Neuronal stem cell (in vitro differentiated cells): ENCODE results near the gene RALY.

Source experiments
- DNase-seq: peaks from one replicate; pipeline ENCODE4 v3.0.0-alpha.2; 2013; ENCODE audit warnings: low spot score
- H2AFZ ChIP-seq: one replicate; pipeline ENCODE4 v1.6.1; 2013; ENCODE audit warnings: mild to moderate bottlenecking, low read length, inconsistent platforms
- H2AK5ac ChIP-seq: 2 replicates; pipeline ENCODE4 v1.6.1; 2013; ENCODE audit warnings: low read depth, mild to moderate bottlenecking, inconsistent platforms, low read length, moderate library complexity, mixed read lengths
- H2BK120ac ChIP-seq: 2 replicates; pipeline ENCODE4 v1.6.1; 2013; ENCODE audit warnings: low read depth, mild to moderate bottlenecking, inconsistent platforms, low read length, moderate library complexity, mixed read lengths
- H2BK12ac ChIP-seq: one replicate; pipeline ENCODE4 v1.6.1; 2013; ENCODE audit warnings: low read length, inconsistent platforms
- H2BK15ac ChIP-seq: 2 replicates; pipeline ENCODE4 v1.6.1; 2013; ENCODE audit warnings: mild to moderate bottlenecking, low read length, inconsistent platforms, mixed read lengths
- H2BK5ac ChIP-seq: one replicate; pipeline ENCODE4 v1.6.1; 2013; ENCODE audit warnings: inconsistent platforms, mild to moderate bottlenecking, low read length, moderate library complexity
- H3K14ac ChIP-seq: one replicate; pipeline ENCODE4 v1.6.1; 2013; ENCODE audit warnings: low read length, inconsistent platforms
- H3K18ac ChIP-seq: 2 replicates; pipeline ENCODE4 v1.6.1; 2013; ENCODE audit warnings: low read length, inconsistent platforms
- H3K23ac ChIP-seq: 2 replicates; pipeline ENCODE4 v1.6.1; 2013; ENCODE audit warnings: low read depth, mild to moderate bottlenecking, mixed read lengths, low read length, inconsistent platforms; ENCODE audit not compliant: poor library complexity
- H3K27ac ChIP-seq: replicated peaks from 3 replicates; pipeline ENCODE4 v1.5.1; 2013; ENCODE audit warnings: low read length, inconsistent platforms
- H3K27me3 ChIP-seq, 3 experiments: 2 replicates each; pipeline ENCODE4 v1.6.1; 2013; ENCODE audit warnings: low read length in 3 of 3, mild to moderate bottlenecking in 2 of 3, inconsistent platforms in 1 of 3, low read depth in 1 of 3, mixed read lengths in 1 of 3, moderate library complexity in 1 of 3; ENCODE audit not compliant: control insufficient read depth in 3 of 3, insufficient read depth in 3 of 3
- H3K36me3 ChIP-seq, 2 donors: replicated peaks in 1 of 2; 2 replicates each; pipeline ENCODE4 v1.6.1; 2013; ENCODE audit warnings: low read length in 2 of 2; ENCODE audit not compliant: control insufficient read depth in 2 of 2, insufficient read depth in 2 of 2
- H3K4ac ChIP-seq: 2 replicates; pipeline ENCODE4 v1.6.1; 2013; ENCODE audit warnings: inconsistent platforms, mild to moderate bottlenecking, low read length, moderate library complexity
- H3K4me1 ChIP-seq, 2 donors: 1 replicate in 1 of 2; 2 replicates in 1 of 2; pipeline ENCODE4 v1.6.1; 2013; ENCODE audit warnings: low read length in 2 of 2, low read depth in 1 of 2; ENCODE audit not compliant: control insufficient read depth in 2 of 2, insufficient read depth in 1 of 2
- H3K4me2 ChIP-seq: one replicate; pipeline ENCODE4 v1.6.1; 2013; ENCODE audit warnings: mild to moderate bottlenecking, low read length, inconsistent platforms; ENCODE audit not compliant: insufficient read depth, poor library complexity, severe bottlenecking
- H3K4me3 ChIP-seq, 2 donors: 2 replicates each; pipeline ENCODE4 v1.5.1; 2013; ENCODE audit warnings: low read length in 2 of 2, mild to moderate bottlenecking in 2 of 2, inconsistent platforms in 1 of 2, moderate library complexity in 1 of 2
- H3K79me1 ChIP-seq: one replicate; pipeline ENCODE4 v1.6.1; 2013; ENCODE audit warnings: low read depth, mild to moderate bottlenecking, inconsistent platforms, low read length, moderate library complexity
- H3K9ac ChIP-seq: one replicate; pipeline ENCODE4 v1.6.1; 2013; ENCODE audit warnings: mild to moderate bottlenecking, low read depth, low read length, inconsistent platforms; ENCODE audit not compliant: poor library complexity
- H3K9me3 ChIP-seq, 2 donors: replicated peaks in 1 of 2; 2 replicates each; pipeline versions ENCODE3 to v1.6.1; 2013; ENCODE audit warnings: low read length in 2 of 2, mild to moderate bottlenecking in 2 of 2, inconsistent platforms in 1 of 2, low read depth in 1 of 2, mixed read lengths in 1 of 2, moderate library complexity in 1 of 2; ENCODE audit not compliant: control insufficient read depth in 2 of 2, insufficient read depth in 1 of 2
- H4K8ac ChIP-seq: one replicate; pipeline ENCODE4 v1.6.1; 2013; ENCODE audit warnings: low read depth, mild to moderate bottlenecking, inconsistent platforms, low read length, moderate library complexity
- H4K91ac ChIP-seq: one replicate; pipeline ENCODE4 v1.6.1; 2013; ENCODE audit warnings: low read length, low read depth, mild to moderate bottlenecking, inconsistent platforms; ENCODE audit not compliant: poor library complexity
- WGBS, 2 donors: extraction: QIAGEN DNeasy Blood & Tissue Kit; methylation state at CpG; one replicate each; pipeline ENCODE4 v1.1.7; 2013; ENCODE audit warnings: missing lambda C conversion rate in 2 of 2, mixed read lengths in 1 of 2; ENCODE audit not compliant: insufficient read length in 2 of 2, insufficient replicate concordance in 1 of 2; ENCODE audit errors: extremely low coverage in 2 of 2; 5-methylcytosine and 5-hydroxymethylcytosine counted together

RALY gene

GRCh38 chr20:34114809-34115208 lies 121.1 kb downstream of the RALY start:
- Histone ChIP-seq H3K27me3 (no peaks in the 10 kb centered on the region), H2BK15ac (no peak overlapping the region), H3K4ac (no peak overlapping the region), H2AK5ac (no peak overlapping the region), H3K9me3 (no peaks in the 10 kb centered on the region), H4K91ac (no peak overlapping the region), H3K36me3 (no peaks in the 10 kb centered on the region), H2BK120ac (no peak overlapping the region), H3K9ac (no peak overlapping the region), H3K23ac (no peak overlapping the region), H2AFZ (no peak overlapping the region), H3K4me2 (no peak overlapping the region), H3K79me1 (no peaks in the 10 kb centered on the region), H2BK5ac (no peak overlapping the region), H3K4me1 (peaks cover 3 to 8% of the 10 kb centered on the region in 2 donors), H3K14ac (no peak overlapping the region), H3K18ac (no peak overlapping the region), H3K4me3 (no peak overlapping the region), H3K27ac (no peak overlapping the region), H4K8ac (no peak overlapping the region), H2BK12ac (no peak overlapping the region)
- no CpG with 5 or more reads among the region's 4 CpGs for WGBS, 2 donors
- no peak for DNase-seq

DNA sequence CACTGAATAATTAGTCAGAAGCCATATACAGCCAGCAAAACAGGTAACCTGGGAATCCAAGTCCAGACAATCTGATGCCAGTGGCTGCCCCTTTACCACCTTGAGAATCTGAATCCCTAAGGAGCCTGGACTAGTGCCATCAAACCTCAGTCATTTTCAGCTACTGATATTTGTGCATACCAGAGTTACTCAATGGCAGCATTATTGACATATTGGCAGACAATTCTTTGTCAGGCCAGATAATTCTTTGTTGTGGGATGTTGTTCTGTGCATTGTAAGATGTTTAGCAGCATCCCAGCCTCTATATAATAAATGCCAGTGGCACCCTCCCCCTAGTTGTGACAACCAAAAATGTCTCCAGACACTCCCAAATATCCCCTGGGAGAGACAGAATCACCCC lies 121.5 kb downstream of the RALY start:
- Histone ChIP-seq H3K27me3 (no peaks in the 10 kb centered on the region), H3K9ac (no peak overlapping the region), H3K4ac (no peak overlapping the region), H2BK15ac (no peak overlapping the region), H3K9me3 (no peaks in the 10 kb centered on the region), H2BK12ac (no peak overlapping the region), H3K4me1 (peaks cover 3 to 7% of the 10 kb centered on the region in 2 donors), H2AFZ (no peak overlapping the region), H3K27ac (no peak overlapping the region), H3K23ac (no peak overlapping the region), H3K4me3 (no peak overlapping the region), H3K14ac (no peak overlapping the region), H3K36me3 (no peaks in the 10 kb centered on the region), H3K79me1 (no peaks in the 10 kb centered on the region), H3K4me2 (no peak overlapping the region), H4K91ac (no peak overlapping the region), H2BK5ac (no peak overlapping the region), H3K18ac (no peak overlapping the region), H2BK120ac (no peak overlapping the region), H2AK5ac (no peak overlapping the region), H4K8ac (no peak overlapping the region)
- no peak for DNase-seq

- no peaks in the 10 kb centered on the region for H3K9me3 ChIP-seq
- H2BK12ac ChIP-seq = no peak overlapping the region
- H3K36me3 ChIP-seq = no peaks in the 10 kb centered on the region
- no peaks in the 10 kb centered on the region for H3K27me3 ChIP-seq
- no peak overlapping the region for H2AK5ac ChIP-seq
- no peak overlapping the region for H3K23ac ChIP-seq
- no peak overlapping the region for H3K27ac ChIP-seq
- H3K4ac ChIP-seq = no peak overlapping the region
- no peak overlapping the region for H3K18ac ChIP-seq
- no peak overlapping the region for H3K9ac ChIP-seq
- H3K4me2 ChIP-seq = no peak overlapping the region
- no peak overlapping the region for H3K4me3 ChIP-seq
- H3K14ac ChIP-seq = no peak overlapping the region
- no peak overlapping the region for H2BK5ac ChIP-seq
- no peak for DNase-seq
- no CpG with 5 or more reads among the region's 2 CpGs for WGBS, 2 donors
- no peak overlapping the region for H4K8ac ChIP-seq
- H3K79me1 ChIP-seq = no peaks in the 10 kb centered on the region
- H2BK15ac ChIP-seq = no peak overlapping the region
- H3K4me1 ChIP-seq = no peaks in the 10 kb centered on the region
- no peak overlapping the region for H2AFZ ChIP-seq
- H2BK120ac ChIP-seq = no peak overlapping the region
- H4K91ac ChIP-seq = no peak overlapping the region
Observed at GRCh38 chr20:34120213-34120612, 126.5 kb downstream of the RALY start.

- no peak overlapping the region for H4K8ac ChIP-seq
- H2AK5ac ChIP-seq = no peak overlapping the region
- H2BK120ac ChIP-seq = no peak overlapping the region
- H3K27ac ChIP-seq = no peak overlapping the region
- H3K9ac ChIP-seq = no peak overlapping the region
- H3K36me3 ChIP-seq = no peaks in the 10 kb centered on the region
- no peak for DNase-seq
- H2BK12ac ChIP-seq = no peak overlapping the region
- no peak overlapping the region for H3K18ac ChIP-seq
- H3K4me1 ChIP-seq = no peaks in the 10 kb centered on the region
- H2BK15ac ChIP-seq = no peak overlapping the region
- no peak overlapping the region for H3K4me3 ChIP-seq
- no peak overlapping the region for H3K4me2 ChIP-seq
- H3K27me3 ChIP-seq = no peaks in the 10 kb centered on the region
- H3K14ac ChIP-seq = no peak overlapping the region
- no peaks in the 10 kb centered on the region for H3K9me3 ChIP-seq
- no peak overlapping the region for H3K4ac ChIP-seq
- H2AFZ ChIP-seq = no peak overlapping the region
- no peaks in the 10 kb centered on the region for H3K79me1 ChIP-seq
- no peak overlapping the region for H2BK5ac ChIP-seq
- H3K23ac ChIP-seq = no peak overlapping the region
- no CpG with 5 or more reads among the region's 43 CpGs for WGBS, 2 donors
- H4K91ac ChIP-seq = no peak overlapping the region
Observed at GRCh38 chr20:34122274-34122980, 128.7 kb downstream of the RALY start.
